Neuronal stem cell (in vitro differentiated cells): ENCODE measurements around the gene EMP3.
"Not testable (repeated sequence)": the region's sequence is repeated elsewhere in the genome, so short reads cannot be mapped to it uniquely, and the experiment has no call there.

Experiments used
- DNase-seq: peaks from one replicate; pipeline ENCODE4 v3.0.0-alpha.2; 2013; ENCODE audit warnings: low spot score
- H2AFZ ChIP-seq: one replicate; pipeline ENCODE4 v1.6.1; 2013; ENCODE audit warnings: mild to moderate bottlenecking, low read length, inconsistent platforms
- H2AK5ac ChIP-seq: 2 replicates; pipeline ENCODE4 v1.6.1; 2013; ENCODE audit warnings: low read depth, mild to moderate bottlenecking, inconsistent platforms, low read length, moderate library complexity, mixed read lengths
- H2BK120ac ChIP-seq: 2 replicates; pipeline ENCODE4 v1.6.1; 2013; ENCODE audit warnings: low read depth, mild to moderate bottlenecking, inconsistent platforms, low read length, moderate library complexity, mixed read lengths
- H2BK12ac ChIP-seq: one replicate; pipeline ENCODE4 v1.6.1; 2013; ENCODE audit warnings: low read length, inconsistent platforms
- H2BK15ac ChIP-seq: 2 replicates; pipeline ENCODE4 v1.6.1; 2013; ENCODE audit warnings: mild to moderate bottlenecking, low read length, inconsistent platforms, mixed read lengths
- H2BK5ac ChIP-seq: one replicate; pipeline ENCODE4 v1.6.1; 2013; ENCODE audit warnings: inconsistent platforms, mild to moderate bottlenecking, low read length, moderate library complexity
- H3K14ac ChIP-seq: one replicate; pipeline ENCODE4 v1.6.1; 2013; ENCODE audit warnings: low read length, inconsistent platforms
- H3K18ac ChIP-seq: 2 replicates; pipeline ENCODE4 v1.6.1; 2013; ENCODE audit warnings: low read length, inconsistent platforms
- H3K23ac ChIP-seq: 2 replicates; pipeline ENCODE4 v1.6.1; 2013; ENCODE audit warnings: low read depth, mild to moderate bottlenecking, mixed read lengths, low read length, inconsistent platforms; ENCODE audit not compliant: poor library complexity
- H3K27ac ChIP-seq: replicated peaks from 3 replicates; pipeline ENCODE4 v1.5.1; 2013; ENCODE audit warnings: low read length, inconsistent platforms
- H3K27me3 ChIP-seq, 3 experiments: 2 replicates each; pipeline ENCODE4 v1.6.1; 2013; ENCODE audit warnings: low read length in 3 of 3, mild to moderate bottlenecking in 2 of 3, inconsistent platforms in 1 of 3, low read depth in 1 of 3, mixed read lengths in 1 of 3, moderate library complexity in 1 of 3; ENCODE audit not compliant: control insufficient read depth in 3 of 3, insufficient read depth in 3 of 3
- H3K36me3 ChIP-seq, 2 donors: replicated peaks in 1 of 2; 2 replicates each; pipeline ENCODE4 v1.6.1; 2013; ENCODE audit warnings: low read length in 2 of 2; ENCODE audit not compliant: control insufficient read depth in 2 of 2, insufficient read depth in 2 of 2
- H3K4ac ChIP-seq: 2 replicates; pipeline ENCODE4 v1.6.1; 2013; ENCODE audit warnings: inconsistent platforms, mild to moderate bottlenecking, low read length, moderate library complexity
- H3K4me1 ChIP-seq, 2 donors: 1 replicate in 1 of 2; 2 replicates in 1 of 2; pipeline ENCODE4 v1.6.1; 2013; ENCODE audit warnings: low read length in 2 of 2, low read depth in 1 of 2; ENCODE audit not compliant: control insufficient read depth in 2 of 2, insufficient read depth in 1 of 2
- H3K4me2 ChIP-seq: one replicate; pipeline ENCODE4 v1.6.1; 2013; ENCODE audit warnings: mild to moderate bottlenecking, low read length, inconsistent platforms; ENCODE audit not compliant: insufficient read depth, poor library complexity, severe bottlenecking
- H3K4me3 ChIP-seq, 2 donors: 2 replicates each; pipeline ENCODE4 v1.5.1; 2013; ENCODE audit warnings: low read length in 2 of 2, mild to moderate bottlenecking in 2 of 2, inconsistent platforms in 1 of 2, moderate library complexity in 1 of 2
- H3K79me1 ChIP-seq: one replicate; pipeline ENCODE4 v1.6.1; 2013; ENCODE audit warnings: low read depth, mild to moderate bottlenecking, inconsistent platforms, low read length, moderate library complexity
- H3K9ac ChIP-seq: one replicate; pipeline ENCODE4 v1.6.1; 2013; ENCODE audit warnings: mild to moderate bottlenecking, low read depth, low read length, inconsistent platforms; ENCODE audit not compliant: poor library complexity
- H3K9me3 ChIP-seq, 2 donors: replicated peaks in 1 of 2; 2 replicates each; pipeline versions ENCODE3 to v1.6.1; 2013; ENCODE audit warnings: low read length in 2 of 2, mild to moderate bottlenecking in 2 of 2, inconsistent platforms in 1 of 2, low read depth in 1 of 2, mixed read lengths in 1 of 2, moderate library complexity in 1 of 2; ENCODE audit not compliant: control insufficient read depth in 2 of 2, insufficient read depth in 1 of 2
- H4K8ac ChIP-seq: one replicate; pipeline ENCODE4 v1.6.1; 2013; ENCODE audit warnings: low read depth, mild to moderate bottlenecking, inconsistent platforms, low read length, moderate library complexity
- H4K91ac ChIP-seq: one replicate; pipeline ENCODE4 v1.6.1; 2013; ENCODE audit warnings: low read length, low read depth, mild to moderate bottlenecking, inconsistent platforms; ENCODE audit not compliant: poor library complexity
- WGBS, 2 donors: extraction: QIAGEN DNeasy Blood & Tissue Kit; methylation state at CpG; one replicate each; pipeline ENCODE4 v1.1.7; 2013; ENCODE audit warnings: missing lambda C conversion rate in 2 of 2, mixed read lengths in 1 of 2; ENCODE audit not compliant: insufficient read length in 2 of 2, insufficient replicate concordance in 1 of 2; ENCODE audit errors: extremely low coverage in 2 of 2; 5-methylcytosine and 5-hydroxymethylcytosine counted together

The EMP3 gene

GRCh38 chr19:48315712-48316111 is 9.6 kb upstream of the EMP3 start:
- Histone ChIP-seq H3K23ac (no peak overlapping the region), H3K36me3 (no peaks in the 10 kb centered on the region), H2BK120ac (no peak overlapping the region), H3K79me1 (no peaks in the 10 kb centered on the region), H3K27ac (no peak overlapping the region), H2AFZ (no peak overlapping the region), H4K8ac (no peak overlapping the region), H3K4ac (no peak overlapping the region), H3K4me2 (no peak overlapping the region), H3K14ac (no peak overlapping the region), H3K9me3 (no peaks in the 10 kb centered on the region), H4K91ac (no peak overlapping the region), H3K18ac (no peak overlapping the region), H2AK5ac (no peak overlapping the region), H3K4me3 (no peak overlapping the region), H2BK12ac (no peak overlapping the region), H3K27me3 (peaks cover 0 to 9% (median 0%) of the 10 kb centered on the region in 3 experiments), H2BK5ac (no peak overlapping the region), H3K4me1 (peaks cover 0 to 6% of the 10 kb centered on the region in 2 donors), H3K9ac (no peak overlapping the region), H2BK15ac (no peak overlapping the region)
- WGBS, 2 donors: no CpG with 5 or more reads among the region's 7 CpGs
- DNase-seq: no peak

- not testable (repeated sequence) for H4K8ac ChIP-seq, H3K4me2 ChIP-seq, H3K27ac ChIP-seq, H3K9ac ChIP-seq, H3K4me3 ChIP-seq, H3K14ac ChIP-seq, H4K91ac ChIP-seq, H3K4ac ChIP-seq, H2BK5ac ChIP-seq, H3K18ac ChIP-seq, H3K9me3 ChIP-seq, H3K79me1 ChIP-seq, H3K23ac ChIP-seq, H2BK15ac ChIP-seq, H2BK120ac ChIP-seq, DNase-seq, H2AFZ ChIP-seq, H3K36me3 ChIP-seq, H2BK12ac ChIP-seq, H3K27me3 ChIP-seq, H2AK5ac ChIP-seq
- peaks cover 0 to 11% of the 10 kb centered on the region in 2 donors for H3K4me1 ChIP-seq
- no CpG with 5 or more reads among the region's 9 CpGs for WGBS, 2 donors
Measured at GRCh38 chr19:48317708-48317960, 7.7 kb upstream of the EMP3 start.

GRCh38 chr19:48318286-48318987 is 6.9 kb upstream of the EMP3 start:
- no peak overlapping the region for H3K9ac ChIP-seq
- H2BK12ac ChIP-seq: peak overlapping the region; percentile 30
- no peak for DNase-seq

GRCh38 chr19:48319647-48320541 is 5.5 kb upstream of the EMP3 start:
- Histone ChIP-seq H2AFZ (no peak overlapping the region), H3K4me3 (no peak overlapping the region), H3K27me3 (peaks cover 0 to 3% (median 0%) of the 10 kb centered on the region in 3 experiments), H3K14ac (peak overlapping the region; percentile 87), H3K36me3 (no peaks in the 10 kb centered on the region), H3K9ac (no peak overlapping the region), H3K9me3 (no peaks in the 10 kb centered on the region), H4K8ac (no peak overlapping the region), H2BK120ac (peak overlapping the region; percentile 93), H3K23ac (peak overlapping the region; percentile 67), H2BK12ac (peak overlapping the region; percentile 24), H2AK5ac (peak overlapping the region; percentile 98), H3K4me1 (peaks cover 0 to 12% of the 10 kb centered on the region in 2 donors), H3K27ac (peak overlapping the region; percentile 51), H3K18ac (peak overlapping the region; percentile 95), H2BK5ac (peak overlapping the region; percentile 78), H2BK15ac (peak overlapping the region; percentile 93), H3K4me2 (no peak overlapping the region), H4K91ac (no peak overlapping the region), H3K79me1 (no peaks in the 10 kb centered on the region), H3K4ac (peak overlapping the region; percentile 57)
- no CpG with 5 or more reads among the region's 16 CpGs for WGBS, 2 donors
- DNase-seq: peak; percentile 83

More at GRCh38 chr19:48318286-48318987, 6.9 kb upstream of the EMP3 start:
- Histone ChIP-seq H3K18ac (no peak overlapping the region), H3K36me3 (no peaks in the 10 kb centered on the region), H3K27ac (no peak overlapping the region), H2BK120ac (no peak overlapping the region), H2AK5ac (peak overlapping the region; percentile 74), H2BK5ac (peak overlapping the region; percentile 85), H3K23ac (no peak overlapping the region), H3K9me3 (no peaks in the 10 kb centered on the region), H2BK15ac (peak overlapping the region; percentile 72), H3K14ac (no peak overlapping the region), H3K4me1 (peaks cover 0 to 11% of the 10 kb centered on the region in 2 donors), H3K4me2 (no peak overlapping the region), H4K91ac (no peak overlapping the region), H3K4me3 (no peak overlapping the region), H4K8ac (no peak overlapping the region), H3K79me1 (no peaks in the 10 kb centered on the region), H3K27me3 (peaks cover 0 to 3% (median 0%) of the 10 kb centered on the region in 3 experiments), H2AFZ (no peak overlapping the region), H3K4ac (no peak overlapping the region)
- WGBS, 2 donors: no CpG with 5 or more reads among the region's 21 CpGs
